HG03571 (cell line): ENCODE data around the gene ELMOD3.
"Not testable (repeated sequence)": the region's sequence is repeated elsewhere in the genome, so short reads cannot be mapped to it uniquely, and the experiment has no call there.

Experiments used
- ATAC-seq: cut with Tn5 transposase; IDR thresholded peaks from one replicate; pipeline ENCODE4 v1.9.1; 2021; ENCODE audit not compliant: unreplicated experiment

The ELMOD3 gene

GRCh38 chr2:85371045-85371444 is 16.5 kb downstream of the ELMOD3 start:
- ATAC-seq: no peak

- no peak for ATAC-seq
Measured at GRCh38 chr2:85376291-85377065, 21.9 kb downstream of the ELMOD3 start.

DNA sequence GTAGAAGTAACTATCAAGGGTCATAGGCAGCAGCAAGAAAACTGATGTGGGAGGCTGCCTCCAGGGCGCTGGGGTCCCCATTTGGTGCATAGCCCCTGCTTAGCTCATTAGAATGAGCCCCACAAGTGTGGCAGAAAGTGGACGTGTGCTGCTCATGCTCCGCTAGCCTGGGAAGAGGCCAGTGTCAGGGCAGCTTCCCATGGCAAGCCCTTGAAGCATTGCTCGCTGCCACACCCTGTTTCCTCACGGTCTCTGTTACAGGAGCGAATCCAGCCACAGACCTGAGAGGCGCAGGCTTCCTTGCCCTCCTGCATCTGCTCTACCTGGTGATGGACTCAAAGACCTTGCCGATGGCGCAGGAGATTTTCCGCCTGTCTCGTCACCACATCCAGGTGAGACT is 22.5 kb downstream of the ELMOD3 start:
- no peak for ATAC-seq

GRCh38 chr2:85378257-85378656 is 23.7 kb downstream of the ELMOD3 start:
- ATAC-seq: no peak

GRCh38 chr2:85380048-85380447 is 25.5 kb downstream of the ELMOD3 start:
- ATAC-seq: no peak

DNA sequence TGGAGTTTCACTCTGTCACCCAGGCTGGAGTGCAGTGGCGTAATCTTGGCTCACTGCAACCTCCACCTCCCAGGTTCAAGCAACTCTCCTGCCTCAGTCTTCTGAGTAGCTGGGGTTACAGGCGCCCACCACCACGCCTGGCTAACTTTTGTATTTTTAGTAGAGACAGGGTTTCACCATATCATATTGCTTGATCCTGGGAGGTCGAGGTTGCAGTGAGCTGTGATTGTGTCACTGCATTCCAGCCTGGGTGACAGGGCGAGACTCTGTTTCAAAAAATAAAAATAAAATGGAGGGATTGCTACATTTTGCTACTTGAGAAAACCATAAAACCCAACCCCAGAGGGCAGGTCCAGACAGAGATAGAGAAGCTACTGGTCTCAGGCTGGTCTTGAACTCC is 28.6 kb downstream of the ELMOD3 start:
- not testable (repeated sequence) for ATAC-seq

- ATAC-seq: no peak
Measured at GRCh38 chr2:85383850-85384249, 29.3 kb downstream of the ELMOD3 start.

GRCh38 chr2:85385746-85386145 is 31.2 kb downstream of the ELMOD3 start:
- no peak for ATAC-seq

- ATAC-seq: no peak
Measured at GRCh38 chr2:85387754-85388153, 33.2 kb downstream of the ELMOD3 start.

GRCh38 chr2:85388878-85389538 is 34.4 kb downstream of the ELMOD3 start:
- no peak for ATAC-seq

GRCh38 chr2:85390941-85391669 is 36.5 kb downstream of the ELMOD3 start:
- no peak for ATAC-seq

GRCh38 chr2:85393836-85394235 is 39.3 kb downstream of the ELMOD3 start:
- no peak for ATAC-seq

GRCh38 chr2:85394261-85394681 is 39.7 kb downstream of the ELMOD3 start:
- no peak for ATAC-seq

DNA sequence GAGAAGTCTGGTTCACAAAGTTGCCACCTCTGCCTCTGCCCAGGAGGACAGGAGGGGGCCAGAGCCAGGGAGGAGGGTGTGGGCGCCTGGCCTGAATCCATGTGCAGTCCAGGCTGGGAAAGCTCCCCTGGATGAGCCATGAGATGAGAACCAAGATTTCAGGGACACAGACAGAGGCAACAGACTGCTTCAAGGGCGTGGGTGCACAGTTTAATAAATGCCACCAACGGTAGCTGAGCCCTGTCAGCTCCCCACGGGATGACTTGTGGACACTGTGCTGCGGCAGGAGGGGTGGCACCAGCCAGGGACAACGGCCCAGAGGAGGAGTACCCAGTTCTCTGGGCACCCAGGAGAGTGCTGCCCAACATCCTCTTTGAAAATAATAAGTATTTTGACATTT is 40.4 kb downstream of the ELMOD3 start:
- no peak for ATAC-seq

GRCh38 chr2:85395912-85396475 is 41.4 kb downstream of the ELMOD3 start:
- no peak for ATAC-seq

DNA sequence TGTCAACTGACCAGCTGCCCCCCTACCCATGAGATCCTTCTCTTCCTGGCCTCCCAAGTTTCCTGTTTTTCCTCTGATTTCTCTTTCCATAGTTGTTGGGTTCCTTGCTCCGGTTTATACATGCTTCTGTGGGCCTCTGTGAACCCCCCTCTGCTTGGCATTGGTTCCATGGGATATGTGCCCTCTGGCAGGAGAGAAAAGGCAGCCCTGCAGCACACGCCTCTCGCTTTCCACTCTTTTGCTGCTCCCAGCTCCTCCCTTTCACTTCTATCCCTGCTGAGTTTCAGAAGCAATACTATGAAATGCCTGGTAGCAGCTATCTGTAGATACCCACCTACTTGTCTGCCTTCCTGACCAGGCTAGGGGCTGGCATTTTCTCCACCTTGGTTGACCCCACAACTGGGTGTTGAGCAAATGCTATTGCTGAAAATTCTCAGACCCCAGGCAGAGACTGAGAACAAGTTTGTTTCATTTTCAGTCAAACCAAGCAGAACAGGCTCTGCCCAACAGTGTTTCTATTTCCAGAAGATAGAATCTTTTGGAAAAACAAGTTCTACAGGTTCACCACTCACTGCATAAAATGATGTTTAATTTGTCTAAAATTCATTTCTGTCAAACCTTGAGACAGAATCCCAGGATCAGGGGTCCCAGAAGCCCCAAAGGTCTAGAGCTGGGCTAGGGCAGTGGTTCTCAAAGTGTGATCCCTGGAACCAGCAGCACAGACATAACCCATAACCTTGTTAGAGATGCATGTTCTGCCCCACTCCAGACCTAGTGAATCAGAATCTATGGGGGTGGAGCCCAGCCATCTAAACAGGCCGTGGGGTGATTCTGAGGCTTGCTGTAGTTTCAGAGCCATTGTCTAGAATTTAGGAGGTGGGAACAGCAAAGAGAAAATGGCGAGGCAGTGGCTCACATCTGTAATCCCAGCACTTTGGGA is 42.2 kb downstream of the ELMOD3 start:
- ATAC-seq: no peak

- no peak for ATAC-seq
Measured at GRCh38 chr2:85397925-85398331, 43.4 kb downstream of the ELMOD3 start.

GRCh38 chr2:85398426-85399182 is 44.0 kb downstream of the ELMOD3 start:
- no peak for ATAC-seq

- no peak for ATAC-seq
Measured at GRCh38 chr2:85399183-85399455, 44.5 kb downstream of the ELMOD3 start.

DNA sequence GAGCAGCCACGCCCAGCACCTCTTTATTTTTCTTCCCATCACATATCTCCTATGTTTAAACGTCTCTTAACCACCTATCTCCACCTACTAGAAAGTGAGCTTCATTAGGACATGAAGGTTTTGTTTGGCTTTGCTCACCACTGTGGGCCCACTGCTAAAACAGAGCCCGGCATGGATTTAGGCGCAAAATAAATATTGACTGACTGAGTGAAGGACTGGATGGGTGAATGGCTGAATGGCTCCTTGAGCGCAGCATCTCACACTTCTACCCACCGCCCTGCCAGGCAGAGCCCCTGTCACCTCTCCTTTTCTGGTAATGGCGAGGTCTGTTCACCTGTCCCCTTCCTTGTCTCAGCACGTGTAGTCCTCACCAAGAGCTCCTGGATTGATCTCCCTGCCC is 45.5 kb downstream of the ELMOD3 start:
- no peak for ATAC-seq
